ENCODE results near the gene PGM2. TPM values are rescaled to one million over a fixed set of nuclear protein-coding genes. Genes with fewer than 3 reads are reported as not detected.

Gene PGM2
- total and polyA plus RNA-seq, 2 experiments from 2014 or later, result 11.2 to 17.9 TPM

GRCh38 chr4:37902738-37903693 is 76.5 kb downstream of the PGM2 start:
- Histone ChIP-seq H3K9me3 (ENCODE audit: low read depth) (no peaks in the 10 kb centered on the region), H2AFZ (no peak overlapping the region), H3K27me3 (replicated peaks; ENCODE audit: insufficient read depth) (peaks cover 71% of the 10 kb centered on the region), H4K20me1 (ENCODE audit: insufficient read depth) (no peaks in the 10 kb centered on the region), H3K9ac (no peak overlapping the region), H3K4me3 (no peak overlapping the region), H3F3A (ENCODE audit: insufficient read depth) (no peaks in the 10 kb centered on the region), H3K79me2 (ENCODE audit: insufficient read depth) (no peaks in the 10 kb centered on the region), H3K27ac (no peak overlapping the region), H3K4me1 (ENCODE audit: insufficient read depth) (no peaks in the 10 kb centered on the region), H3K9me2 (ENCODE audit: insufficient read depth) (no peaks in the 10 kb centered on the region), H3K36me3 (ENCODE audit: low read depth) (no peaks in the 10 kb centered on the region), H3K4me2 (ENCODE audit: unreplicated experiment) (no peak overlapping the region)
- no peak for DNase-seq
- TF ChIP-seq EZH2phosphoT487 (IDR thresholded peaks at IDR 0.05; ENCODE audit: insufficient read depth, low read depth) (no peak), EZH2 (IDR thresholded peaks at IDR 0.05; ENCODE audit: insufficient read depth, poor library complexity, severe bottlenecking) (no peak)
- in situ Hi-C loops (cut with MboI), result no loop called here
- WGBS, 2 experiments (ENCODE audit: low coverage in 1 of 2, low lambda C conversion rate in 2 of 2, missing lambda C conversion rate in 2 of 2), result 39 to 45% methylated on average over 9 of the region's 9 CpGs

- in situ Hi-C loops (cut with MboI), result no loop called here
- Histone ChIP-seq H3K4me3 (no peak overlapping the region), H3K27me3 (replicated peaks; ENCODE audit: insufficient read depth) (peaks cover 62% of the 10 kb centered on the region), H3K9ac (no peak overlapping the region), H4K20me1 (ENCODE audit: insufficient read depth) (no peaks in the 10 kb centered on the region), H3K27ac (no peak overlapping the region), H3K4me1 (ENCODE audit: insufficient read depth) (no peaks in the 10 kb centered on the region), H3K36me3 (ENCODE audit: low read depth) (no peaks in the 10 kb centered on the region), H3K4me2 (ENCODE audit: unreplicated experiment) (no peak overlapping the region), H3K9me3 (ENCODE audit: low read depth) (no peaks in the 10 kb centered on the region), H3F3A (ENCODE audit: insufficient read depth) (no peaks in the 10 kb centered on the region), H3K79me2 (ENCODE audit: insufficient read depth) (no peaks in the 10 kb centered on the region), H2AFZ (no peak overlapping the region), H3K9me2 (ENCODE audit: insufficient read depth) (no peaks in the 10 kb centered on the region)
- 16 to 18% methylated on average over 3 of the region's 3 CpGs for WGBS, 2 experiments (ENCODE audit: low coverage in 1 of 2, low lambda C conversion rate in 2 of 2, missing lambda C conversion rate in 2 of 2)
- no peak for TF ChIP-seq EZH2 (IDR thresholded peaks at IDR 0.05; ENCODE audit: insufficient read depth, poor library complexity, severe bottlenecking)
- no peak for TF ChIP-seq EZH2phosphoT487 (IDR thresholded peaks at IDR 0.05; ENCODE audit: insufficient read depth, low read depth)
- no peak for DNase-seq
Observed at GRCh38 chr4:37903901-37904300, 77.4 kb downstream of the PGM2 start.

- no peaks in the 10 kb centered on the region for H3F3A ChIP-seq (ENCODE audit: insufficient read depth)
- no peaks in the 10 kb centered on the region for H3K9me3 ChIP-seq (ENCODE audit: low read depth)
- H4K20me1 ChIP-seq (ENCODE audit: insufficient read depth), result no peaks in the 10 kb centered on the region
- H3K4me2 ChIP-seq (ENCODE audit: unreplicated experiment), result no peak overlapping the region
- no peak for DNase-seq
- H3K9ac ChIP-seq, result no peak overlapping the region
- H3K36me3 ChIP-seq (ENCODE audit: low read depth), result no peaks in the 10 kb centered on the region
- in situ Hi-C loops (cut with MboI), result no loop called here
- no peaks in the 10 kb centered on the region for H3K9me2 ChIP-seq (ENCODE audit: insufficient read depth)
- H3K4me3 ChIP-seq, result no peak overlapping the region
- no peak for TF ChIP-seq EZH2 (IDR thresholded peaks at IDR 0.05; ENCODE audit: insufficient read depth, poor library complexity, severe bottlenecking)
- TF ChIP-seq EZH2phosphoT487 (IDR thresholded peaks at IDR 0.05; ENCODE audit: insufficient read depth, low read depth), result no peak
- H3K4me1 ChIP-seq (ENCODE audit: insufficient read depth), result no peaks in the 10 kb centered on the region
- no peaks in the 10 kb centered on the region for H3K79me2 ChIP-seq (ENCODE audit: insufficient read depth)
- 74% methylated on average over 3 of the region's 3 CpGs for WGBS, 2 experiments (ENCODE audit: low coverage in 1 of 2, low lambda C conversion rate in 2 of 2, missing lambda C conversion rate in 2 of 2)
- H3K27ac ChIP-seq, result no peak overlapping the region
- peaks cover 57% of the 10 kb centered on the region for H3K27me3 ChIP-seq (replicated peaks; ENCODE audit: insufficient read depth)
- H2AFZ ChIP-seq, result no peak overlapping the region
Observed at GRCh38 chr4:37904824-37905223, 78.3 kb downstream of the PGM2 start.

GRCh38 chr4:37905533-37906169 is 79.2 kb downstream of the PGM2 start:
- no peaks in the 10 kb centered on the region for H3K36me3 ChIP-seq (ENCODE audit: low read depth)
- 22 to 29% methylated on average over 7 of the region's 7 CpGs for WGBS, 2 experiments (ENCODE audit: low coverage in 1 of 2, low lambda C conversion rate in 2 of 2, missing lambda C conversion rate in 2 of 2)
- H3K4me2 ChIP-seq (ENCODE audit: unreplicated experiment), result no peak overlapping the region
- DNase-seq, result no peak
- H3K27me3 ChIP-seq (replicated peaks; ENCODE audit: insufficient read depth), result peaks cover 57% of the 10 kb centered on the region
- no peaks in the 10 kb centered on the region for H4K20me1 ChIP-seq (ENCODE audit: insufficient read depth)
- no peak overlapping the region for H3K27ac ChIP-seq
- no peaks in the 10 kb centered on the region for H3K79me2 ChIP-seq (ENCODE audit: insufficient read depth)
- H3K9ac ChIP-seq, result no peak overlapping the region
- in situ Hi-C loops (cut with MboI), result no loop called here
- H3K4me1 ChIP-seq (ENCODE audit: insufficient read depth), result no peaks in the 10 kb centered on the region
- H2AFZ ChIP-seq, result no peak overlapping the region
- no peak overlapping the region for H3K4me3 ChIP-seq
- H3K9me2 ChIP-seq (ENCODE audit: insufficient read depth), result no peaks in the 10 kb centered on the region
- no peaks in the 10 kb centered on the region for H3K9me3 ChIP-seq (ENCODE audit: low read depth)
- TF ChIP-seq EZH2phosphoT487 (IDR thresholded peaks at IDR 0.05; ENCODE audit: insufficient read depth, low read depth) (no peak), EZH2 (IDR thresholded peaks at IDR 0.05; ENCODE audit: insufficient read depth, poor library complexity, severe bottlenecking) (no peak)
- H3F3A ChIP-seq (ENCODE audit: insufficient read depth), result no peaks in the 10 kb centered on the region
